Measurements from ENCODE around the gene KLC1.
"Not testable (repeated sequence)": the region's sequence is repeated elsewhere in the genome, so short reads cannot be mapped to it uniquely, and the experiment has no call there.

The KLC1 gene

DNA sequence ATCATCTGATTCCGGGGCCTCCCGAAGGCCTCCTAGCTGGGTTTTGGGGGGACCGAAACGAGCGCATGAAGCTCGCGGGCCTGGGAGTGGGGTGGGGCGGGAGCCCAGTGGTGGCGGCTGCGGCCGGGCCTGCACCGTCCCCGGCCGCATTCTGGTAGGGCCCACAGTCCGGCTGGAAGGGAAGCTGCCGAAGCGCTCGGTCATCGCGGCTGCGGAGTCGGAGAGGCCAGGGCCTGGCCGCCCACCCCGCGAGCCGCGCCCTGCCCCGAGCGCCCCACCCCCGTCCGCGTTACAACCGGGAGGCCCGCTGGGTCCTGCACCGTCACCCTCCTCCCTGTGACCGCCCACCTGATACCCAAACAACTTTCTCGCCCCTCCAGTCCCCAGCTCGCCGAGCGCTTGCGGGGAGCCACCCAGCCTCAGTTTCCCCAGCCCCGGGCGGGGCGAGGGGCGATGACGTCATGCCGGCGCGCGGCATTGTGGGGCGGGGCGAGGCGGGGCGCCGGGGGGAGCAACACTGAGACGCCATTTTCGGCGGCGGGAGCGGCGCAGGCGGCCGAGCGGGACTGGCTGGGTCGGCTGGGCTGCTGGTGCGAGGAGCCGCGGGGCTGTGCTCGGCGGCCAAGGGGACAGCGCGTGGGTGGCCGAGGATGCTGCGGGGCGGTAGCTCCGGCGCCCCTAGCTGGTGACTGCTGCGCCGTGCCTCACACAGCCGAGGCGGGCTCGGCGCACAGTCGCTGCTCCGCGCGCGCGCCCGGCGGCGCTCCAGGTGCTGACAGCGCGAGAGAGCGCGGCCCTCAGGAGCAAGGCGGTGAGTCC, at the start of gene KLC1:
TSS of gene KLC1 (plus strand) at position 528 of the 819 bp plus-strand sequence. CDS start 25,354 bp downstream, outside the sequence.
- peak; percentile 40 for DNase-seq

DNA sequence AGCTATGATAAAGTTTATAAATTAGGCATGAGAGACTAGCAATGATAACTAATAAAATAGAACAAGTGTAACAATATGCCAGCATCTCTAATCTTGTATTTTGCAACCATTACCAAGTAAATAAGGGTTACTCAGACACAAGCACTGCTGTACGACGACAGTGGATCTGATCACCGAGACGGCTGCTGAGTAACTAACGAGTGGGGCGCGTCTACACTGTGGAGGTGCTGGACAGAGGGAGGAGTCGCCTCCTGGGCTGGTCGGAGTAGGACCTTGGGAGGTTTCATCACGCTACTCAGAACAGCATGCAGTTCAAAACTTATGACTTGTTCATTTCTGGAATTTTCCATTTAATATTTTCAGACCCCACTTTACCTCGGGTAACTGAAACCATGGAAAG, 47.8 kb upstream of the KLC1 start:
- DNase-seq, result no peak

DNA sequence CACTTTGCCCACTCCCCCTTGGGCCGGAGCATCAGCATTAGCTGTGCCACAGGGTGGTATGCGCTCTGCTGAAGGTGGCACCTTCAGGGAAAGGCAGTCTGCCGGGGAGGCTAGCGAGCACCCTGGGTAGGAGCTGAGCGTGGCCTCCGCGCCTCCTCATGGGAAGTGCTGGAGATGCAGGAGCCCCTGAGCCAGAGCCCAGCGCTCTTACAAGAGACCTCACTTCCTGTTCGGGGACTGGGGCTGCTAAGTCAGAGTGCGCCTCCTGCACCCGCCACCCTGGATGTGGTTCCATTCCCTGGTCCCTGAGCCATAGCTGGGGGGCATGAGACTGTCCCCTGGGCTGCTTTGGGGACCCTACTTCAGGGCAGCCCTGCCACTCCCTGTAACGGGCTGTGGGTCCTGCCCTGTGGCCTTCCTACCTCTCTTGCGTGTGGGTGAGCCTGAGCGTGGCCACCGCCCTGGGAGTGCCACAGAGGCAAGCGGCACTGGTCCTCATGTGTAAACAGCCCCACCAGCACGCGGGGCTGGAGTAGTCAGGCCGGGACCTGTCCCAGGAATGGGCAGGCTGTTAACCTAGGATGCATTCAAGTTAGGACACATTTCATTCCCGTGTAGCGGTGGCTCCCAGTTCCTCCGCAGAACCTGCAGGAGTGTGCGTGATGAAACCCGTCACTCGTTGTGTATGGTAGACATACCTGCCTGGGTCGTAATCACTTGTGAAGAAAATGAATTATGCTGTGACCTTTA, 46.9 kb upstream of the KLC1 start:
- no peak for DNase-seq

DNA sequence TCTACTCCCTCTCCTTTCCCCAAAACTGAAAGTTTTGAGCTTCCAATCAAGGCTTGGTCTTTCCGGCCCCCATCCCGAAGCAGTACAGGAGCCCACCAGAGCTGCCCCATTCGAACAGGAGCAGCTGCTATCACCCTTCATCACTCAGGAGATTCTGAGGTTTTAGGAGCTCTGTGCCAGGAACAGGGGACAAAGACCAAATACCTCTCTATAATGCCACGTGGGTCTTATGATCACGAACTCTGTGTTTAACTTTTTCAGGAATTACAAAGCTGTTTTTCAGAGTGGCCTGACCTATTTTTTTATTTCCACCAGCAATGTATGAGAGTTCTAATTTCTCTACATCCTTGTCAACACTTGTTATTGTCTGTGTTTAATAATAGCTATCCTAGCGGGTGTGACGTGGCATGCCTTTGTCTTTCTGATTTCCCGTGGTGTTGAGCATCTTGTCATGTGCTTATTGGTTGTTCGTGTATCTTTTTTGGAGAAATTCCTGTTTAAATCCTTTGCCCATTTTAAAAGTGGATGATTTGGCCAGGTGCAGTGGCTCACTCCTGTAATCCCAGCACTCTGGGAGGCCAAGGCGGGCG, 44.6 kb upstream of the KLC1 start:
- DNase-seq, result no peak

DNA sequence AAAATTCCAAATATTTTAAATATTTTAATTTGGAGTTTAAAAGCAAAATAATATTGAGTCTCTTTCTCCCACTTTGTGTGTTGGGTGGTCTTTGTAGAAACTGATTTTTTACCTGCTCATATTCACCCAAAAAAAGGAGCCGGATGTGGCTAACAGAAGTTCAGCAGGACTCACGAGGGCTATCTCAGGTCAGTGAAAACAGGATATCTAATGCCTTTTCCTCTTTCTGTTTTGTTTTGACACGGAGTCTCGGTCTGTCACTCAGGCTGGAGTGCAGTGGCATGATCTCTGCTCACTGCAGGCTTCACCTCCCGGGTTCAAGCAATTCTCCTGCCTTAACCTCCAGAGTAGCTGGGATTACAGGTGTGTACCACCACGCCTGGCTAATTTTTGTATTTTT, 35.4 kb upstream of the KLC1 start:
- peak; percentile 62 for DNase-seq

DNA sequence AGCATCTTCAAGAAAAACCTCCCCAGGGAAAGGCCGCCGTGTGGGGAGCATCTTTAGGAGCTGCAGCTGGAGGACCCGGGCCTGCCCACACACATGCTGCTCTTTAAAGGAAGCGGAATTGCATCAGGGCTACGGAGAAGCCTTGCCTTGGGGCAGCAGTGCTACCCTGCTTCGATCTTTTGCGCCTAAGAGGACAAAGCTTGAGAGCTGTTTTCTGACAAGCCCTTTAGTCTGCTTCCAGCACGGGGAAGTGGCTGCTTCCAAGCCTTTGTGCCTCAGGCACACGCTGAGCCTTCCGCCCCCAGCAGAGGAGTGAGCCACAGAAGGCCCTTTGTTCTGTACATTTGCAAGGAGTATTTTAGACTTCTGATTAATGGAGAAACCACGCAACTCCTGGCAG, 34.7 kb upstream of the KLC1 start:
- peak; percentile 25 for DNase-seq

DNA sequence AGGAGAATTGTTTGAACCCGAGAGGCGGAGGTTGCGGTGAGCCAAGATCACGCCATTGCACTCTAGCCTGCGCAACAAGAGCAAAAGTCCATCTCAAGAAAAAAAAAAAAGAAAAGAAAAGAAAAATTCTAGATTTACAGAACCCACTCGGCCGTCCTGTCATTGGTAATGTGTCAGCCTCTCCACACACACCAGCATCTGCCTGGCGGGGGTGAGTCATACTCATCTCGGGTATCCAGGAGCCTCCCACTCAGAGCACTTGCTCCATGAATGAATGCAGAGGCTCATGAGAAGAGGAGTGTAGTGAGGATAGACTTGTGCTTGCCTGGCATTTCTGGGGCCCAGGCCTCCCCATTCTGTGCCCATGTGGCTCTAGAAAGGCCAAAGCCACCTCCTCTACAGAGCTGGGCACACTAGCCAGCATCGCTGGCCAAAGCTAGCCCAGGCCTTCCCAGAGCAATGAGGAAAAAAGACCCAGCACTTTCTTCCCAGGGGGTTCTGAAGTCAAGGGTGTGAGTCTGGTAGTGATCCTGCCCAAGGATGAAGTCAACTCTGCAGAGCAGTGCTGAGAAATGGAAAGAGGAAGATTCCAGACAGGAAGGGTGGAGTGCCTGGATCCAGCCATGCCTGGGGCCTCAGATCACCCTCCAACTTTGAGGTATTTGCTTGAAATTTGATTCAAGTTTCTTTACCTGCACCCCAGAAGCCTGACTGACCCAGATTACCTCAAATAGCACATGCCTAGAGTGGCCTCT, 31.2 kb upstream of the KLC1 start:
- peak; percentile 62 for DNase-seq

DNA sequence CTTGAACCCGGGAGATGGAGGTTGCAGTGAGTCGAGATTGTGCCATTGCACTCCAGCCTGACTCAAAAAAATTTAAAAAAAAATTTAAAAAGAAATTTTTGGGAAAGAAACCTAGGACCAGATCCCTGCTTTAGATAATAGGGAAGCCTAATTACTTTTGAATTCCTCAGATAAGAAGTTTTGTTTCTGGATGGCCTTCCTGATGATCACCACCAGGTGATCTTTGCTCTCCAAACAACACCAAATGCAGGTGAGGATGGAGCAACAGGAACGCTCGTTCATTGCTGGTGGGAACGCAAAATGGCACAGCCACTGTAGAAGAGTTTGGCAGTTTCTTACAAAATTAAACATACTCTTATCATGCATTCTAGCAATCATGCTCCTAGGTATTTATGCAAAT, 28.5 kb upstream of the KLC1 start:
- DNase-seq, result no peak

DNA sequence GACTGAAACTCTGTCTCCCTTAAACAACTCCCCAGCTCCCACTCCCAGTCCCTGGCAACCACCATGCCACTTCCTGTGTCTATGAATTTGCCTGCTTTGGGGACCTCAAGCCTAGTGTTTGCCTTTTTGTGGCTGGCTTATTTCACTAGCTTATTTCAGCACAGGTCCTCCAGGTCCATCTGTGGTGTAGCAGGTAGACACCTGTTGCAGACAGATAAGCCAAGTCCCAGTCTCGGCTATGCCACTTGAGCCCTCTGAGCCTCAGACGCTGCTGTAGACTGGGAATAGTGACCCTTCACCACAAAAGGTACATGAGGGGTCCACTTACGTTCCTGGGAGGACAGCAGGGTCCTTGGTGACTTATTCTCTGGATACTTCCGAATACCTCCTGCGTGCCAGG, 24.4 kb upstream of the KLC1 start:
- no peak for DNase-seq

DNA sequence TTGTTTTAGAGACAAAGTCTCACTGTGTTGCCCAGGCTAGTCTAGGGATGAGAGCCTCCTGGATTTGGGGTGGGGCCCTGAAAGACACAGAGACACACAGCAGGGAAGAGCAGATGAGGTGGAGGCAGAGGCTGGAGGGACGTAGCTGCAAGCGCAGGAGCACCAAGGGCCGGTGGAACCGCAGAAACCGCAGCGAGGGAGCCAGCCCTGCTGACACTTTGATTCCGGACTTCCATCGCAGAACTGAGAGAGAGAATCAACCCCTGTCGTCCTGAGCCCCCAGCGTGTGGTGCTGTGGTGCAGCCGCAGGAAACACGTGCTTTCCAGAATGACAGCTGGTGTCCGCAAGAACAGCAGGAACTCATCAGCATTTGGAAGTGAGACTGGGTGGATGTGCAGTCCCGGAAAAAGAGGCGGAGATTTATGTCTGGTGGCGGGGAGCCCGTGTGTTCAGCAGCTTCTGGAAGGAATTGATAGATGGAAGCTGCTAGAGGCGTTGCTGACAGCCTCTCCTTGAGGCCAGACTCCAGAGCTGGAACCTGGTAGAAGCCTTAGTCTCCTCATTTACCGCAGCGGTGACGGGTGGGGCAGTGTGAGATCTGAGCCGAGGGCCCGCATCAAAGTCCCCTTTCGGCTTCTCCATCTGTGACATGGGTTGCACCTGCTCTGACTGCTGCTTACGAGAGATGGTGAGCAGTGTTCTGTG, 21.9 kb upstream of the KLC1 start:
- DNase-seq, result peak; percentile 99

DNA sequence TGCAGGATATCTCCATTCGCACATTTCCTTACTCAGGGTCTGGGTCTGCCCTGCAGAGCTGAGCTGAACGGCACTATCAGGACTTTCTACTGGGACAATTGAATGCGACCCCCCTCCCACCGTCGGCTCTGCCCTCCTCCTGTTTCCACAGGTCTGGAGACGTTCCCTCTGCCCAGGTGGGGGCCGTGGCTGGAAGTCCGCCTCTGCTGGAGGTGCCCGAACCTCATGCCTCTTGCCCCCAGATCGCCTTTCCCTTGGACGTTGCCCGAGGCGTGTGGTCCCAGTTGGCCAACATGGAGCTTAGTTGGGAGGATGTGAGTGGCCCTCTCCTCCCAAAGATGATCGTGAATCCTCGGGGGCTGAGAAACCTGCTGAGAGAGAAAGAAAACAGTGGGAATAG, 21.2 kb upstream of the KLC1 start:
- no peak for DNase-seq

DNA sequence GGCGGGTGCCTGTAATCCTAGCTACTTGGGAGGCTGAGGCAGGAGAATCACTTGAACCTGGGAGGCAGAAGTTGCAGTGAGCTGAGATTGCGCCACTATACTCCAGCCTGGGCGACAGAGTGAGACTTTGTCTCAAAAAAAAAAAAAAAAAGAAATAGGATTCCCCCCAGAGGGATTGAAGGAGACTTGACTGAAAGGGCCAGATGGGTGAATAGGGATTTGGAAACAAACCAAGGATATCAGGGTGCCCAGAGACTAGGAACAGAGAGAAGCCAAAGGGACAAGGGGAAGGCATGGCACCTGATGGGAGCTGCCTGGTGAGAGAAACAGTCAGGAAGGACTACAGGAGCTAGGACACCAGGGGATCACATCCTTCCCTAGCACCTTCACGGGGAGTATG, 19.9 kb upstream of the KLC1 start:
- DNase-seq, result not testable (repeated sequence)

DNA sequence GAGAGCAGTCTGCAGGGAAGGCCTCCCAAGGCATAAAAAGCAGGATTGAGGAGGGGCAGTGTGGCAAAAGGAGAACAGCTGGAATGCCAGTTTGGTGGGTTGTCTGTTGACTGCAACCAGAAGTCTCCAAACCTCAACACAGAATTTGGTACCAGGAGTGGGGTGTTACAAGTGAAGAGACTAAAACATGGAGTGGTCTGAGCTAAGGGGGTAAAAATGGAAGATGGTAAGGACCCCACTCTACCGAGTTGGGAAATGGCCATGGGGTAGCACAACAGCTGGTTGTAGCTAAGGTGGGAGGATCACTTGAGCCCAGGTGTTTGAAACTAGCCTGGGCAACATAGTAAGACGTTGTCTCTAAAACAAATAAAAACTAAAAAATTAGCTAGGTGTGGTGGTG, 17.8 kb upstream of the KLC1 start:
- DNase-seq, result no peak

DNA sequence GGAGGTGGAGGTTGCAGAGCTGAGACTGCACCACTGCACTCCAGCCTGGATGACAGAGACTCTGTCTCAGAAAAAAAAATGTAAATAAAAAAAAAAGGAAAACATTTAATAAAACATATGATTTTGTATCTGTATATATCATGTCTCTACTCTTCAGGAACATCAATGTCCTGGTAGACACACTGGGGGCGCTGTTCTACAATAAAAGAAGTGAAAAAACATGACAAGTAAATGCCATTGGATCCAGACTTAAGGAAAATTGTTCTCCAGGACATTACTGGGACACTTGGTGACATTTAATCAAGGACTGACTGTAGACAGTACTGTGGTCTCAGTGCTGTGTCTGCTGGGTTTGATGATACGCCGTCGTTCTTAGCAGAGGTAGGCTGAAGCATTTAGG, 15.5 kb upstream of the KLC1 start:
- DNase-seq, result no peak

DNA sequence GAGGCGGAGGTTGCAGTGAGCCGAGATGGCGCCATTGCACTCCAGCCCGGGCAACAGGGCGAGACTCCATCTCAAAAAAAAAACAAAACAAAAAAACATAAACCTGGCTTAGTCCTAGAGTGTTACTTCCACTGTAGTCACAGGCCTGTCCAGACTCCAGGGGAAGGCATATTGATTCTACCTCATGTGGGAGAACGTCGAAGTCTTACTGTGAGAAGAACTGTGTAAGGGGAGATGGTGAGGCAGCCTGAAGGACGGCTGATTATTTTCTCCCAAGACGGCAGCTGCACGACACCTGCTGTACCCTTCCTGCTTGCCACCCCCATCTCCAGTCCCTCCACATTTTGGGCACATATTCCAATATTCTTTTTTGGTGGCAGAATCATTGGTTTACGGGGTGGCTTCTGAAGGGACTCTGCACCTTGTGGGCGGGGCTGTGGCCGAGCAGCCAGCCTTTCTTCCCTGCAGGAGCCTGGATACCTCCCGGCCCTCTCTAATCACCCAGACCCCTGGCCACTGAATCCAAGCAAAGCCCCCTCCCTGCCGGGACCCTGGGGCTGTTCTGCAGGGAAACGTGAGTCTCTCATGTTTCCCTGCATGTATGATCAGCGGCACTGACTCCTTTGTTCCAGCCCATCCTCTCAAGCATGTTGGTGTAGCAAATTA, 12.2 kb upstream of the KLC1 start:
- no peak for DNase-seq

DNA sequence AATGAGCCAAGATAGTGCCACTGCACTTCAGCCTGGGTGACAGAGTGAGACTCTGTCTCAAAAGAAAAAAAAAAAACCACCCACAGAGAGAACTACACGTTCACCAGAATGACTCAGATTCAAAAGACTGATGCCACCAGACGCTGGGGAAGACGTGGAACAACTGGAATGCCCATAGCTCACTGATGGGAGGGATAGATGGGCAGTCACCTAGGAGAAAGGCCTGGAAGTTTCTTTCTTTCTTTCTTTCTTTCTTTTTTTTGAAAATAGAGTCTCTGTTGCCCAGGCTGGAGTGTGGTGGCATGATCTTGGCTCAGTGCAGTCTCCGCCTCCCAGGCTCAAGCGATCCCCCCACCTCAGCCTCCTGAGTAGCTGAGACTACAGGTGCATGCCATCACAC, 10.0 kb upstream of the KLC1 start:
- DNase-seq, result no peak

DNA sequence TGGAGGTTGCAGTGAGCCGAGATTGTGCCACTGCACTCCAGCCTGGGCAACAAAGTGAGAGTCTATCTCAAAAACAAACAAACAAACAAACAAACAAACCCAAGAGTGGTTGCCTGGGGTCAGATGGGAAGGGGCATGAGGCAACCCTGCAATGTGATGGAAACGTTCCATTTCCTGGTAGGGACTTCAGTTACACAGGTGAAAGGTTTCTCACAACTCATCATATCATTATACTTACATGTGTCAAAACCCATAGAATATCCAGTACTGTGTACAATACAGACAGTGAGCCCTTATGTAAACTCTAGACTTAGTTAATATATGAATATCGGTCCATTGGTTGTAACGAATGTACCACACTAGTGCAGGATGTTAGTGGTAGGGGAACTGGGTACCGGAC, 7.2 kb upstream of the KLC1 start:
- no peak for DNase-seq

DNA sequence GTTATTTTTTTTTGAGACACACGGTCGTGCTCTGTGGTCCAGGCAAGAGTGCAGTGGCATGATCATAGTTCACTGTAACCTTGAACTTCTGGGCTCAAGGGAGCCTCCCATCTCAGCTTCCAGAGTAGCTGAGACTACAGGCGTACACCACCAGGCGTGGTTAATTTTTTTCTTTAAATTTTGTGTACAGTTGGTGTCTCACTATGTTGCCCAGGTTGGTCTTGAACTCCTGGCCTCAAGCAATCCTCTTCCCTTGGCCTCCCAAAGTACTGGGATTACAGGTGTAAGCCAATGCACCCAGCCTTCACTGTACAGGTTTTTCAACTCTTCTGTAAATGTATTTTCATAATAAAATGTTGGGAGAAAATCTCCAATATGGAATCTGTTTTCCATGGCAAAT, 5.7 kb upstream of the KLC1 start:
- DNase-seq, result no peak

DNA sequence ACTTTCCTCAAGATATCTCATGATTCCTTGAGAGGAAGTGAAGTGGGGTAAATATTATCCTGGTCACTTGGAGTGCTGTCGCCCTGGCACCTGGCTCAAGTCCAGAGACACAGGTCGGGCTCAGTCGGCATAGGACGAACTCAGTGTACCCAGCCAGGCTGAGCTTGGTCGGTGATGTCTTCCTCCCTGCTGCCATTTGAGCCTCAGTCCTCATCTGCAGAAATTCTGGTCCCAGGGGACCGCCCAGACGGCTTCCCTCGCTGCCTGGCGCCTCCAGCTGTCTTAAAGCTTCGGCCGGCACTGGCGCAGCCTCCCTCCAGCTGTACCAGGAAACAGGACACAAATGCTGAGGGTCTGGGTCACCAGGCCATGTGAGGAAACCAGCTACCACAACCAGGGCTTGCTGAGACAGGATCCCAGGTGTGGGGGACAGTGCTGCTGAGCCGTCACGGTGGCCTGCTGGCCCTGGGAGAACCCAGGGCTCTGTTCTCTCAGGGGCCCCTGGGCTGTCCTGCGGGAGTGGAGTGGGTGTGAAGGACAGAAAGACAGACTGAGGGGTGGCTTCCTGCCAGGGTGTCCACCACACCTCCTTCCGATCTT, 5.0 kb upstream of the KLC1 start:
- DNase-seq, result no peak

DNA sequence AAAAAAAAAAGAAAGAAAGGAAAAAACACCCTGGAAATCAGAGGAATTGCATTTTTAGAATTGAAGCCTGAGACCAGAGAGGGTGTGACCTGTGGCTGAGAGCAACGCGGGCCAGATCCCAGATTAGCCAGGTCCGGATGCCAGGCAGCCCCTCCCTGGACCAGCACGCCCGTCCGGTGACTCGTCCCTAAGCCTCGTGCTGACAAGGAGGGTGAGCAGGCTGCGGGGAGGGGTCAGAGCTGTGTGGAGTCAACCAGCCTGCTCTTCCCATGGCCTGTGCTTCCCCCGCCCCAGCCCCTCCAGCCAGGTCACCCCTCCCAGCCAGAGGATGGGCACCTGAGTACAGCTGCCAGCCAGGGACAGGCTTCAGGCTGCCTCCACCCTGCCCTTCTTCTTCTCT, 4.2 kb upstream of the KLC1 start:
- no peak for DNase-seq

DNA sequence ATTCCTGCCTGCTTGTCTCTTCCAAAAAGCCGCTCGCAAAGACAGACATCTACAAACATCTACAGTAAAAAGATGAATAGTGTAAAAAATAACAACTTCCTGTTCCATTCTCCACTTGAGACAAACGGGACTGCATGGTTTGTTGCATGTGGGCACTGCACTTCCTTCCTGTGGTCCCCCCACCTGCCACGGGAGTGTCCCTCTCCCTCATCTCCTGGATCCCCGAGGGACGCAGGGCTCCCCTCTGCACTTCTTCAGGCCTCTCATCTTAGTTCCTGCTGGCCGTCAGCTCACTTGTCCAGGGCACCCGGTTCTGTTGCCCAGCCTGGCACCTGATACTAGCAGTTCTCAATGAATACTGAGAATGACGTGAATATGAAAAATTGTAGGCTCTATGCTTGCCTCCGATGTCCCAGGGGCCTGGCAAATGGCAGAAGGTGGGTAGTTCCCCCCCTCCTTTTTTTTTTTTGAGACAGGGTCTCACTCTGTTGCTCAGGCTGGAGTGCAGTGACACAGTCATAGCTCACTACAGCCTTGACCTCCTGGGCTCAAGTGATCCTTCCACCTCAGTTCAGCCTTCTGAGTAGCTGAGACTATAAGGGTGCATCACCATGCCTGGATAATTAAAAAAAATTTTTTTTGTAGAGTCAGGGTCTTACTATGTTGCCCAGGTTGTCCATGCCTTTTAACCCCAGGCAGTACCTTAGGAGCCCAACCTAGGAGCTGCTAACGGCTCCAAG, 3.5 kb upstream of the KLC1 start:
- peak; percentile 18 for DNase-seq
